Measurements from ENCODE around the gene ADAMTSL4.
"Not testable (repeated sequence)": the region's sequence is repeated elsewhere in the genome, so short reads cannot be mapped to it uniquely, and the experiment has no call there.

The ADAMTSL4 gene

DNA sequence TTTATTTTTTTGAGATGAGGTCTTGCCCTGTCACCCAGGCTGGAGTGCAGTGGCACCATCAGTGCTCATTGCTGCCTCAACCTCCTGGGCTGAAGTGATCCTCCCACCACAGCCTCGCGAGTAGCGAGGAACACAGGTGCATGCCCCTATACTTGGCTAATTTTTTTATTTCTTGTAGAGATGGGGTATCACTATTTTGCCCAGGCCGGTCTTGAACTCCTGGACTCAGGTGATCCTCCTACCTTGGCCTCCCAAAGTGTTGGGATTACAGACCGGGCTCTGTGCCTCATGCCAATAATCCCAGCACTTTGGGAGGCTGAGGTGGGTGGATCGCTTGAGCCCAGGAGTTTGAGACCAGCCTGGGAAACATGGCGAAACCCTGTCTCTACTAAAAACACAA lies 32.2 kb downstream of the ADAMTSL4 start:
- not testable (repeated sequence) for DNase-seq

DNA sequence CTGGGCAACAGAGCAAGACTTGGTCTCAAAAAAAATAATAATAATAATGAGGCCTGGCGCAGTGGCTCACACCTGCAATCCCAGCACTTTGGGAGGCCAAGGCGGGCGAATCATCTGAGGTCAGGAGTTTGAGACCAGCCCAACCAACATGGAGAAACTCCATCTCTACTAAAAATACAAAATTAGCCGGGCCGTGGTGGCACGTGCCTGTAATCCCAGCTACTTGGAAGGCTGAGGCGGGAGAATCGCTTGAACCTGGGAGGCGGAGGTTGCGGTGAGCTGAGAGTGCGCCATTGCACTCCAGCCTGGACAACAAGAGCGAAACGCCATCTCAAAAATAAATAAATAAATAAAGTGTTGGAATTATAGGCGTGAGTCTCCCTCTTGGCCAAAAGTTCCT lies 32.8 kb downstream of the ADAMTSL4 start:
- not testable (repeated sequence) for DNase-seq

DNA sequence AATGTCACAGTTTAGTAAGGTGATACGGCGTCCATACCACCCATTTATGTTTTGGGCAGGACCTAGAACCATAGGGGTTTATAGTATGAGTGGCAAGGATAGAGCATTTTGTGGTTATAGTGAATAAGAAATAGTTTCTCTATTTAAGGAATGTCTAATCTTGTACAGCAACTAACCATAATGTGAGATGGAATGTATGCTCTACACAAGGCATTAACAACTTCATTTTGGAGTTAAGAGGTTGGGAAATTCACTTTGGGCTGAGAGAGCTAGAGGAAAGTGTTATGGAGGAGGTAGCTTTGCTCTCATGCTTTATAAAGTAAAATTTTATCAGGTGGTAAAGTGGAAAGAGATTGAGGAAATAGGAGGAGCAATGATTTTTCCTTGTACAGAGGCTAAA lies 33.2 kb downstream of the ADAMTSL4 start:
- no peak for DNase-seq

DNA sequence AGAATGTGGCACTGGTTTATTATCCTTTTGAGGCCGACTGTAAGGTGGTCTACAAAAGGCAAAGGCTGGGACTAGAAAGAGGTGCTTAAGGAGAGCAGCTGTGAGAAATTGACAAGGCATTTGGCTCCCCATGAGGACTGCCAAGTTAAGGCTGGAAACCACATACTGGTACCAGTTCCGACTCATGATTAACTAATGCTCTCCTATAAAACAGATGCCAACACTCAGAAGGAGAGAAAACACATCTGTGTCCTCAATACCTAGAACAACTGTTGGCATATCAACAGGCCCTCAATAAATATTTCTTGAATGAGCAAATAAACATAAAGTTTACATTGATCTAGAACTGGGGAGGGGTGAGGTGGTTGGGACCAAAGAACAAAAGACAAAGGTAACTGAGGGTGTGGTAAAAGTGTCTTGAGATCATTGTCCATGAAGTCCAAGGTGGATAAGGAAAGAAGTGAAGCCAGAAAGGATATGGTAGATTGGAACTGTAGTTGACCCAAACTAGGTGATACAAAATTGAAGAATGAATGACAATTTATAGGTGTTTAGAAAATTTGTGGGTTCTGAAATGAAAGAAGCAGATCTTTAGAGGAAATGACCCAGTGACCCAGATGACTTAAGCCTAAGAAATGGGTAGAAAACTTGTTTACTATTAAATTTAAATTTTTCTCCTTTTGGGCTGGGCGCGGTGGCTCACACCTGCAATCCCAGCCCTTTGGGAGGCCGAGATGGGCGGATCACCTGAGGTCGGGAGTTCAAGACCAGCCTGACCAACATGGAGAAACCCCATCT lies 47.1 kb downstream of the ADAMTSL4 start:
- no peak for DNase-seq

DNA sequence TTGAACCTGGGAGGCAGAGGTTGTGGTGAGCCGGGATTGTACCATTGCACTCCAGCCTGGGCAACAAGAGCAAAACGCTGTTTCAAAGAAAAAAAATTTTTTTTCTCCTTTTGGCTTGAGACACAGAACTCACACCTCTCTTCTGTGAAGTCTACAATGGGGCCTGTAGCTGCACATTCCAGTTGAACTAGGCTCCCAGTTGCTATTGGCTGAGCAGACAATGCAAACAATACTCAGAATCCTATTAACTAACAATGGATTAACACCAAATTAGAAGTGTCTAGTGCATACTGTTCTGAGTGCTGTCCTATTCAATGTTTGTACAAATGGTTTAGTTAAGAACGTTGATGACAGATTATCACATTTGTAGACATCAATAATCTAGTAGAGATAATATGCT lies 47.8 kb downstream of the ADAMTSL4 start:
- no peak for DNase-seq

DNA sequence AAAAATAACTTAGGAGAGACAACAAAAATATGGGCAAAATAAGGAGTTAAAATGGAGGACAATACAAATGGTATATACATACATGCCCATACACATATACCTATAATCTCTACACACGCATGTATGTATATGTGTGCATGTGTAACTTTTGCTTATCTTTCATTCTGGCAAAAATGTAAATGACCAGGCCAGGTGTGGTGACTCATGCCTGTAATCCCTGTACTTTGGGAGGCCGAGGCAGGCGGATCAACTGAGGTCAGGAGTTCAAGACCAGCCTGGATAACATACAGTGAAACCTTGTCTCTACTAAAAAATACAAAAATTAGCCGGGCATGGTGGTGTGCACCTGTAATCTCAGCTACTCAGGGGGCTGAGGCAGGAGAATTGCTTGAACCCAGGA lies 49.1 kb downstream of the ADAMTSL4 start:
- DNase-seq, result not testable (repeated sequence)

DNA sequence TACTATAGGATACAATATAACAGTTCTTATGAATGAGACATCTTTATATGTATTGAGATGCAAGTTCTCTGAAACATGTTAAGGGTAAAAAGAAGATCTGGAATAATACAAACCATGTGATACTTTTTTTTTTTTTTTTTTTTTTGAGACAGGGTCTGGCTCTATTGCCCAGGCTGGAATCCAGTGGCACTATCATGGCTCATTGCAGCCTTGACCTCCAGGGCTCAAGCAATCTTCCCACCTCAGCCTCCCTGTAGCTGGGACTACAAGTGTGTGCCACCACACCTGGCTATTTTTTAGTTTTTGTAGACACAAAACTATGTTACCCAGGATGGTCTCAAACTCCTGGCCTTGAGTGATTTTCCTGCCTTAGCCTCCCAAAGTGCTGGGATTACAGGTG lies 52.3 kb downstream of the ADAMTSL4 start:
- no peak for DNase-seq

DNA sequence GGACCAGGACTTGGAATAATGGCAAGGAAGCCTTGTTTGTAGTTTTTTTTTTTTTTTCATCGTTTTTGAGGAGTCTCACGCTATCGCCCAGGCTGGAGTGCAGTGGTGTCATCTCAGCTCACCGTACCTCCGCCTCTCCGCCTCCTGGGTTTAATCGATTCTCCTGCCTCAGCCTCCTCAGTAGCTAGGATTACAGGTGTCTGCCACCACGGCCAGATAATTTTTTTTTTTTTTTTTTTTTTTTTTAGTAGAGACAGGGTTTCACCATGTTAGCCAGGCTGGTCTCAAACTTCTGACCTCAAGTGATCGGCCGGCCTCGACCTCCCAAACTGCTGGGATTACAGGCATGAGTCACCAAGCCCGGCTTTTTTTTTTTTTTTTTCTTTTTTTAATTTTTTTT lies 53.2 kb downstream of the ADAMTSL4 start:
- DNase-seq, result not testable (repeated sequence)

DNA sequence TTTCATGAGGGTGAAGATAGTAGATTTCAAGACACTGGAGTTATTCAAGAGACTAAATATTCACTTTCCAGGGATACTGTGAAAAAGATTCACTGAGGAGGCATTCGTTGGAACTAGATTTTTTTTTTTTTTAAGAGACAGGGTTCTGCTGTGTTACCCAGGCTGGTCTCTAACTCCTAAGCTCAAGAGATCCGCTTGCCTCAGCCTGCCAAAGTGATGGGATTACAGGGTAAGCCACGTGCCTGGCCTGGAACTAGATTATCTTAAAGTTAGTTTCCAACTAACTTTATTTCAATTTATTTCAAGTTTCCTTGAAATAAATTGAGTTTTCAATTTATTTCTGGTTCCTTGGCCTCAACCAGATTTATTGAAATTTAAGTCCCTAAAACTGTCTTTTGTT lies 54.5 kb downstream of the ADAMTSL4 start:
- DNase-seq, result no peak

DNA sequence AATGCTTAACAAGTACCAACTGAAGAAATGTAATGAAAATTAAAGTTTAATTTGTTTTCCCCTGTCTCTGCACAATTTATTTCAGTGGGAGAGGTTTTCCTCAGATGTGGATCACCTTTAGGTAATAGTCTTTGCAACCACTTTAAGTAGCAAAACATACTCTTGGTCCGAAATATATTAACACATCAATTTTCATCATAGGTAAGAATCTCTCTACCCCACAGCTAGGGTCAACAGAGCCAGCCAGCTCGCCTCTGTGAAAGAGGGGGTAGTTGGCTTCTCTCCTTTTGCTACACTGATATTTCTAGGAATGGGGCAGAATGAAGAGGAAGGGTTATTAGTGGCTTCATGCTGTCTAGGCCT lies 55.0 kb downstream of the ADAMTSL4 start:
- DNase-seq, result no peak

DNA sequence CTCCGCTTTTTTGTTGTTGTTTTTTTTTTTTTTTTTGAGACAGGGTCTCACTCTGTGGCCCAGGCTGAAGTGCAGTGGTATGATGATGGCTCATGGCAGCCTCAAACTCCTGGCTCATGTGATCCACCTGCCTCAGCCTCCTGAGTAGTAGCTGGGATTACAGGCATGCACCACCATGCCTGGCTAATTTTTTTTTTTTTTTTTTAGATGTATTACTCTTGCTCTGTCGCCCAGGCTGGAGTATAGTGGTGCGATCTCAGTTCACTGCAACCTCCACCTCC lies 56.2 kb downstream of the ADAMTSL4 start:
- DNase-seq, result not testable (repeated sequence)

DNA sequence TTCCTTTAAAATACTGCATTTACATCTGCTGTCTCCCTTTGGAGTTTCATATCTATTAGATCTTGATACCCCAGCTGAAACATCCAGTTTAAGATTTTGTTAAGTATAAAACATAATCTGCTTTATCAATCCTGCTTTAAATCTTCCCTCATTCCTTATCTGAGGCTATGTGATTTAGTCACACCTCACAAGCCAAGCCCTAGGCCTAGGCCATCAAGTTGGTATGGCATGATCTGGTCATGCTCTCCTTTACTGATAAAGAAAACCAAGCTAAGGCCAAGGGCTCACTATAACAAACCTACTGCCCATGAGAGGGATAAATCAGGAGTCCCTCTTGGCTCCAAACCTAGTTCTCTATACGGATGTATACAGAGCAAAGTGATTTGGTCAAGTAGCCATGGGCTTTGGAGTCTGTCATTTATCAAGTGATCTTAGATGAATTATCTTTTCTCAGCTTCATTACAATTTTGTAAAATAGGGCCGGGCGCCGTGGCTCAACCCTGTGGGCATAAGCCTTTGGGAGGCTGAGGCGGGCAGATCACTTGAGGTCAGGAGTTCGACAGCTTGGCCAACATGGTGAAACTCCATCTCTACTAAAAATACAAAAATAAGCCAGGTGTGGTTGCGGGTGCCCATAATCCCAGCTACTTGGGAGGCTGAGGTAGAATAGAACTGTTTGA lies 57.4 kb downstream of the ADAMTSL4 start:
- DNase-seq, result no peak

DNA sequence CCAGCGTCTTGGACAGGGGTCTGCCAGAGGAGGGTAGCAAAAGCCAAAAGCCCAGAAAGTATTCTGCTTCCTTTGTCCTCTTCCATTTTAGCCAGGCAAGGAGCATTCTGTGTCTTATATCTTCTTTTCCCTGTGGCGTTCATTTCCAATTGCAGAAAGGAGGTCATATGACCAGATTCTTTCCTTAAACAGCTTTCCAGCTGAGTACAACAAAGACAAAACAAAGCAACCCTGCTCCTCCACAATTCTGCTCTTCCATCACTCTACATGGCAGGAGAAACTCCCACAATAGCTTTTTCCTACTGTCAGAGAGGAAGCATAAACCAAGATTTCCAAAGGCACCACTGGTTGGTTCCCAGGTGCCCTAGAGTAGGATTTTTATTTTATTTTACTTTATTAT lies 60.5 kb downstream of the ADAMTSL4 start:
- peak in 1 of 51 donors; percentile 29 for DNase-seq
